COLO829 (cell line): ENCODE results near the gene GRM1.

Experiments
- DNase-seq: peaks from one replicate; pipeline ENCODE4 v3.0.0; 2012; ENCODE audit warnings: low spot score

Gene GRM1

GRCh38 chr6:146100776-146101175 is 71.9 kb downstream of the GRM1 start:
- no peak for DNase-seq

- DNase-seq, result no peak
Observed at GRCh38 chr6:146103416-146104072, 74.7 kb downstream of the GRM1 start.

- DNase-seq, result no peak
Observed at GRCh38 chr6:146106532-146106931, 77.7 kb downstream of the GRM1 start.

GRCh38 chr6:146110990-146111389 is 82.1 kb downstream of the GRM1 start:
- DNase-seq, result no peak

- DNase-seq, result no peak
Observed at GRCh38 chr6:146111881-146112450, 83.1 kb downstream of the GRM1 start.

- DNase-seq, result no peak
Observed at GRCh38 chr6:146113084-146113623, 84.3 kb downstream of the GRM1 start.

GRCh38 chr6:146123616-146124015 is 94.8 kb downstream of the GRM1 start:
- no peak for DNase-seq

- no peak for DNase-seq
Observed at GRCh38 chr6:146127447-146128215, 98.8 kb downstream of the GRM1 start.

GRCh38 chr6:146133866-146134265 is 105.0 kb downstream of the GRM1 start:
- no peak for DNase-seq

GRCh38 chr6:146135167-146135566 is 106.3 kb downstream of the GRM1 start:
- DNase-seq, result no peak

- DNase-seq, result no peak
Observed at GRCh38 chr6:146146836-146147235, 118.0 kb downstream of the GRM1 start.

DNA sequence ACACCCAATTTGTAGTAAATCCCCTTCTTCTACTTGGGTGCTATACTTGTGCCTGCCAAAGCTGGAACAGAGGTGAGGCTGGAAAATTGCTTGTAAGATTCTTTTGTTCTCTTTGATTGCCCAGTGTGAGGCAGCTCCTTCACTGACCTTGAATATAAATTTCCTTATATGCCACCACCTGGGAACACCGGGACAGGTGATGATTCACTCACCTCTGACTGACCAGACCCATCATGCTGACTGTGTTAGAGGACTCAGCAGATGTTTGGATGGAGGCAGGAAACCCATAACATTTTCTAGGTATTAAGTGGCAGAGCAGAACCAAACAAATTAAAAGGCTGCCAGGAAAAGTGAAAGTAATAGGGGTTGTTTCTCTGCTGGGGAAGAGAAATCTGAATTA is 120.9 kb downstream of the GRM1 start:
- DNase-seq, result no peak

GRCh38 chr6:146153040-146153758 is 124.3 kb downstream of the GRM1 start:
- DNase-seq, result no peak

DNA sequence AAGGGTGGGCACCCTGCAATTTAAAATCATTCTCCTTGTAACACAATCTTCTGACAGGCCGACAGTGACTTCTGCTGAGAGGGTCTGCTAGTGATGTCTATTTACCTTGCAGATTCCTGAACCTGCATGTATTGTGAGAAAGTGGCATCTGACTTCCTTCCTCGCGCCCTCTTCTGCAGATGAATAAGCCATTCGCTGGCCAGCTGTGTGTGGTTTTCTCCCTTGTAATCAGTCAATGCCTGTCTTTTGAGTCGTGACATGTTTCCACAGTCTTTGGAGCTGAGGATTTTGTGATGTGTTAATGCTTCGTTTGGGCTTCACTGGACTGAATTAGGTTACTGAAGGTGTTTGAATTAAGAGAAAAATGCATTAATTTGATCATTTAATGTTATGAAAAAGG is 125.3 kb downstream of the GRM1 start:
- DNase-seq, result no peak

DNA sequence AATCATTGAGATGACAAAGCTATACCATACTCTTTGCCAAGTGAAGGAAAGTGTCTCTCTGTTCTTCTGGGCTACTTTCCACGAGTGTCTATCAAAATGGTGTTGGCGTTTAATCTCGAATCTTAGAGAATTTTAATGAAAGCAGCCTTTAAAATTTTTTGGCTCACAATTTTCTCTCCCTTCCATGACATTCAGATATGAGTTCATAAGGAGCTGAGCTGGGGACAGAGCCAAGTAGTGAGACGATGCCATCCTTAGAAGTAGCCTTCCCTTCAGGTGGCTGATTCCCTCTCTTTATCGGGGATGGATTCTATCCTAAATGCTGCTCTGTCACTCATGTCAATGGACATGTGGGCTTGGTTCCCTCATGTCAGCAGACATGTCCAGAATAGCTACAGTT is 132.8 kb downstream of the GRM1 start:
- DNase-seq, result no peak

DNA sequence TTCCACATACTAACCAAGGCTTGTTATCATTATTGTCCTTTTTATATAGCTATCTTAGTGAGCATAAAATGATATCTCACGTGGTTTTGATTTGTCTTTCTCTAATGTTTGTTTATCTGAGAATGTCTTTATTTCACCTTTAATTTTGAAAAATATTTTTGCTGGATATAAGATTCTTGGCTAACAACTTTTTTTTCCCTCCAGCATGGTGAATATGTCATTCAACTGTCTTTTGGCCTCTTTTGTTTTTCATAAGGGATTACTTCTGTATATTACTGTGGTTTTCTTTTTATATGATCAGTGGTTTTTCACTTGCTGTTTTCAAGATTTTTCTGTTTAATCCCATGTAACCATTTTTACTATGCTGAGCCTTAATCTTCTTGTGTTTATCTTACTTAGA is 141.0 kb downstream of the GRM1 start:
- DNase-seq, result no peak

DNA sequence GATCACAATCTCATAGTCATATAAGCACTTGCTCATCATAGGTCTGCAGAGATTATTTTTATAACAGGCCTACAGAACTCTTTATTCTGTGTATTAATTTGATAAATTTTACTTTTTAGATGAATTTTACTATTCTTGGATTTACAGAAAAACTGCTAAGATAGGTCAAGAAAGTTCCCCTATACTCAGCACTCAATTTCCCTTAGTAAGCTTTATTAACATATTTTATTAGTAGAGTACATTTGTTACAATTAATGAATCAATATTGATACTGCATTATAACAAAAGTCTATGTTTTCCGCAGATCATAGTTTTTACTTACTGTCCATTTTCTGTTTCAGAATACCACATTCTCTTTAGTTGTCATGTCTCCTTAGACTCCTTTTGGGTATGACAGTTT is 148.9 kb downstream of the GRM1 start:
- DNase-seq, result no peak

- no peak for DNase-seq
Observed at GRCh38 chr6:146183831-146184230, 155.0 kb downstream of the GRM1 start.

GRCh38 chr6:146184701-146185100 is 155.8 kb downstream of the GRM1 start:
- DNase-seq, result no peak

GRCh38 chr6:146189131-146189530 is 160.3 kb downstream of the GRM1 start:
- DNase-seq, result no peak

DNA sequence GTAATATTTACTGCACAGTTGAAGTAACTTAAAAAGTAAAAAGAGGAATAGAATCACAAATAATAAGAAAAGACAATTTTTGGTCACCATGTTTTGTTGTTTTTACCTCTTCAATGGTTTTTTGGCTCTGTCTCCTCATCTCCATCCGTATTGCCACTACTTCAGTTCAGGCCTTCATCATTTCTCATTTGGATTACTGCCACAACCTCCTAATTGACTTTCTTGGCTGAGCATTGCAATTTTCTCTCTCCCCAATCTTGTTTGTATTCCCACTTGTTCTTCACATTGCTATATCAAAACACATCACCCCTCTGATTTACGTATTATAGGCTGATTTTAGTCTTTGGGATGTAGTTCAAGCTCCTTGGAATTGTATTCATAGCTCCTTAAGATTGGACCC is 161.7 kb downstream of the GRM1 start:
- no peak for DNase-seq

- no peak for DNase-seq
Observed at GRCh38 chr6:146191166-146191565, 162.3 kb downstream of the GRM1 start.

GRCh38 chr6:146191612-146192011 is 162.8 kb downstream of the GRM1 start:
- no peak for DNase-seq
